Muscle of arm (tissue), 14 donors: ENCODE measurements around the gene EGLN1. TPM values are rescaled to one million over a fixed set of nuclear protein-coding genes. Genes with fewer than 3 reads are reported as not detected.
"Not testable (repeated sequence)": the region's sequence is repeated elsewhere in the genome, so short reads cannot be mapped to it uniquely, and the experiment has no call there.

ENCODE experiments used
- DNase-seq: peaks from one replicate; pipeline ENCODE4 v3.0.0-alpha.2; 2013
- long read RNA-seq, 11 donors: transcript quantifications; one replicate each; lab custom pipeline, GENCODE V29; 2026
- polyA plus RNA-seq, 12 donors: library from polyadenylated mRNA; unstranded; fragments of 120-200 nt; gene quantifications; one replicate each; pipeline ENCODE4 v1.2.1, GENCODE V29; 2013; ENCODE audit not compliant: insufficient read length in 12 of 12

EGLN1 gene
- 10 to 100 TPM in 11 of 12 donors, not detected in 1; 37.0 to 76.6 (median 48.7) TPM for polyA plus RNA-seq
- long read RNA-seq, donor 1, full-length matches to known transcripts, result 10 of 10 reads
- long read RNA-seq, donor 1, partial matches to known transcripts, result 0 of 10 reads
- long read RNA-seq, donor 1, other reads (novel, unspliced or antisense), result 0 of 10 reads
- long read RNA-seq, donor 2, full-length matches to known transcripts, result 11 of 11 reads
- long read RNA-seq, donor 2, partial matches to known transcripts, result 0 of 11 reads
- long read RNA-seq, donor 2, other reads (novel, unspliced or antisense), result 0 of 11 reads
- long read RNA-seq, donor 3, full-length matches to known transcripts, result 8 of 8 reads
- long read RNA-seq, donor 3, partial matches to known transcripts, result 0 of 8 reads
- long read RNA-seq, donor 3, other reads (novel, unspliced or antisense), result 0 of 8 reads
- long read RNA-seq, donor 4, full-length matches to known transcripts, result 8 of 8 reads
- long read RNA-seq, donor 4, partial matches to known transcripts, result 0 of 8 reads
- long read RNA-seq, donor 4, other reads (novel, unspliced or antisense), result 0 of 8 reads
- long read RNA-seq, donor 5, full-length matches to known transcripts, result 30 of 30 reads
- long read RNA-seq, donor 5, partial matches to known transcripts, result 0 of 30 reads
- long read RNA-seq, donor 5, other reads (novel, unspliced or antisense), result 0 of 30 reads
- long read RNA-seq, donor 6, full-length matches to known transcripts, result 6 of 51 reads
- long read RNA-seq, donor 6, partial matches to known transcripts, result 45 of 51 reads
- long read RNA-seq, donor 6, other reads (novel, unspliced or antisense), result 0 of 51 reads
- long read RNA-seq, donor 7, full-length matches to known transcripts, result 7 of 7 reads
- long read RNA-seq, donor 7, partial matches to known transcripts, result 0 of 7 reads
- long read RNA-seq, donor 7, other reads (novel, unspliced or antisense), result 0 of 7 reads
- long read RNA-seq, donor 8, full-length matches to known transcripts, result 23 of 29 reads
- long read RNA-seq, donor 8, partial matches to known transcripts, result 6 of 29 reads
- long read RNA-seq, donor 8, other reads (novel, unspliced or antisense), result 0 of 29 reads
- long read RNA-seq, donor 9, full-length matches to known transcripts, result 10 of 10 reads
- long read RNA-seq, donor 9, partial matches to known transcripts, result 0 of 10 reads
- long read RNA-seq, donor 9, other reads (novel, unspliced or antisense), result 0 of 10 reads
- long read RNA-seq, donor 10, full-length matches to known transcripts, result 25 of 32 reads
- long read RNA-seq, donor 10, partial matches to known transcripts, result 7 of 32 reads
- long read RNA-seq, donor 10, other reads (novel, unspliced or antisense), result 0 of 32 reads
- long read RNA-seq, donor 11, full-length matches to known transcripts, result 8 of 8 reads
- long read RNA-seq, donor 11, partial matches to known transcripts, result 0 of 8 reads
- long read RNA-seq, donor 11, other reads (novel, unspliced or antisense), result 0 of 8 reads

DNA sequence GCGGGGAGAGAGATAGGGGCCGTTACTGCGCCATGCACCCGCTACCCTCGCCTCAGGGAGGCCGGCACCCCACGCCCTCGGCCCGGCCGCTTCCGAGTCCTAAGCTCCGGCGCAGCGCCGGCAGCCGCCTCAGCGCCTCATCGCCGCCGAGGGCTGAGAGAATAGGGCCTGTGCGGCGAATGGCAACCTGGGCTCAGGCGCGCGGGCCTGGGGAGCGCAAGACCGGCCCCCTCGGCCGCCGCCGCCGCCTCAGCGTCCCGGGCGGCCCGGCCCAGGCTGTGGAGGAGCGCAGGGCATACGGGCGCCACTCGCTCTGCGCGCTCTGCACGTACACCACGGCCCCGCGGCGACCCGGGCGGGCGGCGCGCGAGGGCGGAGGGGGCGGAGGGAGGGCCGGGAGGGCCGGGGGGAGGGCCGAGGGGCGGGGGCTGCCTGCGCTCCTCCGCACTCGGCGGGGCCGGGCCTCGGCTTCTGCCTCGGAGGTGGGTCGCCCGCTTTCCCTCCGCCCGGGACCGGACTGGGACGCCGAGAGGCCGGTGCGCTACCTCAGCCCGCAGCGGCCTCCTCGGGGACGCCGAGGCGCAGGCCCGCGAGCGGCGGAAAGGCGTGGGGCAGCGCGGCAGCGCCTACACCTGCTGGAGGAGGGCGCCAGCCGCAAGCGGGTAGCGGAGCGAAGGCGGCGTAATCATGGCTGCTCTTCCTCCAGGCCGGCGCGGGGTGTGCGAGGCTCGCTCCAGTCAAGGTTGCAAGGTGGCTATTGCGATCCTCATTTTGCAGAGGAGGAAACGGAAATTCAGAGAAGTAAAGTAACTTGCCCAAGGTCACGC lies at the start of gene EGLN1:
Gene EGLN1 (minus strand): TSS at position 317 of the 827 bp plus-strand sequence. CDS start 399 bp downstream, outside the sequence.
- peak; percentile 84 for DNase-seq

- DNase-seq, result not testable (repeated sequence)
These were observed 49.4 kb upstream of the EGLN1 start for GRCh38 chr1:231471500-231471899.

DNA sequence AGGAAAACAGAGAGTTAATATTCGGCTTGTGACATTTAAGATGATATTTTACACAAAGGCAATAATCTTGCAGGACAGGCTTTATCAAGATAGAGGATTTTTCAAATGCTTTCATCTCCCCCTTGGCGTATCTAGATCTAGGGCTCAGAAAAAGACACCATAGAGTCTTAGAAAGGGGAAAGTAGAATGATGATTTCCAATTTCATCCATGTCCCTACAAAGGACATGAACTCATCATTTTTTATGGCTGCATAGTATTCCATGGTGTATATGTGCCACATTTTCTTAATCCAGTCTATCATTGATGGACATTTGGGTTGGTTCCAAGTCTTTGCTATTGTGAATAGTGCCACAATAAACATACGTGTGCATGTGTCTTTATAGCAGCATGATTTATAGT lies 48.9 kb upstream of the EGLN1 start:
- DNase-seq, result not testable (repeated sequence)

GRCh38 chr1:231467986-231468385 lies 45.9 kb upstream of the EGLN1 start:
- no peak for DNase-seq

DNA sequence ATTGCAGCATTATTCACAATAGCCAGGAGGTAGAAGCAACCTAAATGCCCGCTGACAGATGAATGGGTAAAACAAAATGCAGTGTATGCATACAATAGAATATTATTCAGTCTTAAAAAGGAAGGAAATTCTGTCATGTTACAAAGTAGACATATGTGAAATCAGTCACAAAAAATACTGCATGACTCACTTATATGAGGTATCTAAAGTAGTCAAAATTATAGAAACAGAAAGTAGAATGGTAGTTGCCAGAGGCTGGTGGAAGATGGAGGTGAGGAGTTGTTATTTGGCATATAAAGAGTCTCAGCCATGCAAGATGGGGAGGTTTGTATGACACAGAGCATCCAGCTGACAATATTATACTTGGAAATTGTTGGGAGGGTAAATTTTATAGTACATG lies 43.0 kb upstream of the EGLN1 start:
- DNase-seq, result no peak

GRCh38 chr1:231463541-231463940 lies 41.5 kb upstream of the EGLN1 start:
- DNase-seq, result no peak

DNA sequence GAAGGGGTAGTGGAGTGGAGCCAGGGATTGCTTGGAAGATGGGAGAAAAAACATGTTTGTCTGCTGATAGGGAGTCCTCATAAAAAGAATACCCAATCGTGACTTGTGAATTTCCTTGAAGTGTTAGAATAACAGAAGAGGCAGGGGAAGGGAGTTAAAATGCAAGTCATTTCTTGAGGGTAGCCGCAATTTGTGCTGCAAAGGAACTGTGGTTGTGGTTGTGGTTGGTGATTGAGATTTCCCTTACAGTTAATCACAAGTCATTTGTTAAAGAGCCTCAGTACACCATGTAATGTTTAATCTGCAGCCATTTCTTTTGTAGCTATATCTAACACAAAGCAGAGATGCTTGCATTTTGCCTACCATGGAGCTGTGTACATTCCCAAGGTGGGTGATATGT lies 38.5 kb upstream of the EGLN1 start:
- no peak for DNase-seq

GRCh38 chr1:231459438-231459837 lies 37.4 kb upstream of the EGLN1 start:
- DNase-seq, result not testable (repeated sequence)

DNA sequence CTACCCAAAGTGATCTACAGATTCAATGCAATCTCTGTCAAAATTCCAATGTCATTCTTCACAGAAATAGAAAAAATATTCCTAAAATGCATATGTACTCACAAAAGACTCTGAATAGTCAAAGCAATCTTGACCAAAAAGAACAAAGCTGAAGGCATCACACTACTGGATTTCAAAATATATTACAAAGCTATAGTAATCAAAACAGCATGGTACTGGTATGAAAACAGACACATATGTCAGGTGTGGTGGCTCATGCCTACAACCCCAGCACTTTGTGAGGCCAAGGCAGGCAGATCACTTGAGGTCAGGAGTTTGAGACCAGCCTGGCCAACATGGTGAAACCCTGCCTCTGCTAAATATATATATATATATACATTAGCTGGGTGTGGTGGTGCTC lies 35.9 kb upstream of the EGLN1 start:
- DNase-seq, result not testable (repeated sequence)

DNA sequence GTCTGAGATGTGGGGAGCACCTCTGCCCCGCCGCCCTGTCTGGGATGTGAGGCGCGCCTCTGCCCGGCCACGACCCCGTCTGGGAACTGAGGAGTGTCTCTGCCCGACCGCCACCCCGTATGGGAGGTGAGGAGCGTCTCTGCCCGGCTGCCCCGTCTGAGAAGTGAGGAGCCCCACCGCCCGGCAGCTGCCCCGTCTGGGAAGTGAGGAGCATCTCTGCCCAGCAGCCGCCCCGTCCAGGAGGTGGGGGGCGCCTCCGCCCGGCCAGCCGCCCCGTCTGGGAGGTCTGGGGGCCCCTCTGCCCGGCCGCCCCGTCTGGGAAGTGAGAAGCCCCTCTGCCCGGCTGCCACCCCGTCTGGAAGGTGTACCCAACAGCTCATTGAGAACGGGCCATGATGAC lies 32.0 kb upstream of the EGLN1 start:
- not testable (repeated sequence) for DNase-seq

GRCh38 chr1:231446138-231446537 lies 24.1 kb upstream of the EGLN1 start:
- DNase-seq, result no peak

DNA sequence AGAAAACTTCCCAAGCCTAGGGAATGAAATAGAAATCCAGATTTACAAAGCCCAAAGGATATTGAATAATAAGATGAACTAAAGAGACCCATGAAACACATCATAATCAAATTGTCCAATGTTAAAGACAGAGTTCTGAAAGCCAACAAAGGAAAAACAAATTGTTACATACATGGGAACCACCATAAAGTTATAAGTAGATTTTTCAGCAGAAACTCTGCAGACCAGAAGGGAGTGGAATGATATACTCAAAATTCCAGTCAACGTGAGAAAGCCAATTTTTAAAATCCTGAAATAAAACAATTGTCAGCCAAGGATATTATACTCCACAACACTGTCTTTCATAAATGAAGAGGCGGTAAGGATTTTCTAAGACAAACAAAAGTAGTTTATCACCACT lies 22.0 kb upstream of the EGLN1 start:
- no peak for DNase-seq

GRCh38 chr1:231443363-231443762 lies 21.3 kb upstream of the EGLN1 start:
- no peak for DNase-seq

- no peak for DNase-seq
These were observed 20.6 kb upstream of the EGLN1 start for GRCh38 chr1:231442735-231443134.

GRCh38 chr1:231432996-231433395 lies 10.9 kb upstream of the EGLN1 start:
- DNase-seq, result no peak

DNA sequence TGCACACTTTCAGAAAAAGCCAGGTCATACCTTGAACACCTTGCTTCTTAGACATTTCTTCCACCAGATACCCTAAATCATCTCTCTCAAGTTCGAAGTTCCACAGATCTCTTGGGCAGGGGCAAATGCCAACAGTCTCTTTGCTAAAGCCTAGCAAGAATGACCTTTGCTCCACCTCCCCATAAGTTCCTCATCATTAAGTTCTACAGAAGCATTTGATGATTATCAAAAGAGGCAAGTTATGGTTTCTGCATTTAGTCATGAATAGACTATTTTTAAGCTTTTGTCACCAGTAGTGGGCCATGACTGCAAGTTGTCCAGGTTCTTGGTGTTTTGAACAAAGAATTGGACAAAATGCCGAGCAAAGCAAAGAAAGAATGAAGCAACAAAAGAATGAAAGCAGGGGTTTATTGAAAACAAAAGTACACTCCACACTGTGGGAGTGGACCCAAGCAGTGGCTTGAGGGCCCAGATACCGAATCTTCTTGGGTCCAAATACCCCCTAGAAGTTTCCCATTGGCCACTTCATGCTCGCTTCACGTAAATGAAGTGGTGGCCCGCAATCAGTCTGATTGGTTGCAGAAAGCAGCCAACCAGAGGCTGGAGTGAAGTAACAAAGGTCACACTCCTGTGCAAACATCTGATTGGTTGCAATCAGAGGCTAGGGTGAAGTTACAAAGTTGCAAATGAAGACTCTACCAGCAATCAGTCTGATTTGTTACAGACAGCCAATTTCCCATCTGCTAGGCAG lies 9.8 kb upstream of the EGLN1 start:
- DNase-seq, result no peak

GRCh38 chr1:231430678-231431352 lies 8.7 kb upstream of the EGLN1 start:
- DNase-seq, result not testable (repeated sequence)

- no peak for DNase-seq
These were observed 6.3 kb upstream of the EGLN1 start for GRCh38 chr1:231428377-231428776.
